GM21381 (cell line): ENCODE measurements around the gene C18orf54.
A peak's percentile ranks its signal among the peaks of the same experiment; 100 is the strongest.
"Not testable (repeated sequence)": the region's sequence is repeated elsewhere in the genome, so short reads cannot be mapped to it uniquely, and the experiment has no call there.

Source experiments
- ATAC-seq: cut with Tn5 transposase; IDR thresholded peaks from one replicate; pipeline ENCODE4 v1.9.1; 2021; ENCODE audit warnings: mild to moderate bottlenecking, moderate library complexity; ENCODE audit not compliant: unreplicated experiment

Gene C18orf54

GRCh38 chr18:54386800-54387495 is 29.2 kb downstream of the C18orf54 start:
- not testable (repeated sequence) for ATAC-seq

- ATAC-seq: no peak
These were observed 29.9 kb downstream of the C18orf54 start for GRCh38 chr18:54387631-54388030.

- peak; percentile 86 for ATAC-seq
These were observed 30.8 kb downstream of the C18orf54 start for GRCh38 chr18:54388203-54389142.

GRCh38 chr18:54389143-54389505 is 31.4 kb downstream of the C18orf54 start:
- ATAC-seq: peak; percentile 9

- ATAC-seq: no peak
These were observed 33.1 kb downstream of the C18orf54 start for GRCh38 chr18:54390838-54391237.

- peak; percentile 44 for ATAC-seq
These were observed 34.9 kb downstream of the C18orf54 start for GRCh38 chr18:54392543-54393023.

GRCh38 chr18:54393648-54394294 is 36.1 kb downstream of the C18orf54 start:
- no peak for ATAC-seq

GRCh38 chr18:54396760-54397159 is 39.1 kb downstream of the C18orf54 start:
- no peak for ATAC-seq

GRCh38 chr18:54405290-54405689 is 47.6 kb downstream of the C18orf54 start:
- no peak for ATAC-seq

GRCh38 chr18:54411781-54412180 is 54.1 kb downstream of the C18orf54 start:
- ATAC-seq: no peak

- no peak for ATAC-seq
These were observed 57.4 kb downstream of the C18orf54 start for GRCh38 chr18:54415086-54415485.

GRCh38 chr18:54416436-54416835 is 58.7 kb downstream of the C18orf54 start:
- no peak for ATAC-seq

GRCh38 chr18:54423831-54424230 is 66.1 kb downstream of the C18orf54 start:
- ATAC-seq: no peak

- ATAC-seq: no peak
These were observed 68.5 kb downstream of the C18orf54 start for GRCh38 chr18:54426085-54426665.
